CD4-positive, alpha-beta T cell (primary cell): Measurements from ENCODE around the gene MAP4. TPM values are rescaled to one million over a fixed set of nuclear protein-coding genes. Genes with fewer than 3 reads are reported as not detected.

ENCODE experiments used
- ATAC-seq: fragments of 200-7000 bp; cut with Tn5 transposase; one replicate; pipeline ENCODE4 v1.10.0; 2022; ENCODE audit warnings: mild to moderate bottlenecking; ENCODE audit not compliant: poor library complexity
- CTCF ChIA-PET: fragments of 350-600 bp; sonication (Branson Sonifier 250); formaldehyde crosslinking; loops from one replicate; lab custom pipeline; 2021; ENCODE audit warnings: antibody characterized with exemption, inconsistent platforms; lab: Charles Lee
- POLR2A ChIA-PET: fragments of 350-600 bp; sonication (Branson Sonifier 250); formaldehyde crosslinking; loops from one replicate; lab custom pipeline; 2021; ENCODE audit warnings: antibody characterized with exemption, inconsistent platforms; lab: Charles Lee
- DNase-seq, 14 experiments: peaks; one replicate each; pipeline ENCODE4 v3.0.0-alpha.2; 2013 to 2020; ENCODE audit warnings: mixed read lengths in 2 of 14
- H3K27ac ChIP-seq, 2 donors: one replicate each; pipeline versions ENCODE4 v1.5.1 to v1.7.0; 2013; ENCODE audit warnings: low read length in 2 of 2, low read depth in 1 of 2, mild to moderate bottlenecking in 1 of 2
- H3K27me3 ChIP-seq, 2 experiments: 1 replicate in 1 of 2; 2 replicates in 1 of 2; pipeline versions ENCODE4 v1.6.1 to v1.7.0; 2013; ENCODE audit warnings: low read length in 2 of 2, control low read depth in 1 of 2, mild to moderate bottlenecking in 1 of 2, moderate library complexity in 1 of 2; ENCODE audit not compliant: insufficient read depth in 2 of 2, control insufficient read depth in 1 of 2
- H3K36me3 ChIP-seq: one replicate; pipeline ENCODE4 v1.6.1; 2013; ENCODE audit warnings: low read length, control low read depth; ENCODE audit not compliant: insufficient read depth
- H3K4me1 ChIP-seq: one replicate; pipeline ENCODE4 v1.6.1; 2013; ENCODE audit warnings: low read length, control low read depth; ENCODE audit not compliant: insufficient read depth
- H3K4me3 ChIP-seq: one replicate; pipeline ENCODE4 v1.5.1; 2013; ENCODE audit warnings: mild to moderate bottlenecking, low read length, moderate library complexity
- H3K9me3 ChIP-seq, 2 experiments: 1 replicate in 1 of 2; 2 replicates in 1 of 2; pipeline versions ENCODE4 v1.6.1 to v1.7.0; 2013; ENCODE audit warnings: low read length in 2 of 2, mild to moderate bottlenecking in 2 of 2, control low read depth in 1 of 2, moderate library complexity in 1 of 2; ENCODE audit not compliant: control insufficient read depth in 1 of 2, insufficient read depth in 1 of 2
- H3K27ac Mint-ChIP-seq: one replicate; pipeline ENCODE4 v1.8.0; 2020; ENCODE audit warnings: mixed read lengths
- H3K27me3 Mint-ChIP-seq: one replicate; pipeline ENCODE4 v1.8.0; 2021; ENCODE audit warnings: mixed read lengths
- H3K36me3 Mint-ChIP-seq: one replicate; pipeline ENCODE4 v1.8.0; 2021; ENCODE audit warnings: low read depth, mixed read lengths
- H3K4me1 Mint-ChIP-seq: one replicate; pipeline ENCODE4 v1.8.0; 2021; ENCODE audit warnings: low read depth, mixed read lengths
- H3K4me3 Mint-ChIP-seq: one replicate; pipeline ENCODE4 v1.8.0; 2020; ENCODE audit warnings: mild to moderate bottlenecking, mixed read lengths
- H3K9me3 Mint-ChIP-seq: one replicate; pipeline ENCODE4 v1.8.0; 2020; ENCODE audit warnings: mixed read lengths
- CTCF ChIP-seq: fragments of 200-600 bp; IDR thresholded peaks from one replicate; pipeline ENCODE4 v1.8.0; 2022; ENCODE audit warnings: antibody characterized with exemption, mild to moderate bottlenecking
- intact Hi-C, 2 experiments: fragments of 100-400 bp; cut with DNase I in 1 of 2; cut with micrococcal nuclease in 1 of 2; formaldehyde crosslinking; loops; one replicate each; pipeline versions ENCODE4 v1.15.1 to v1.9.0; 2023 to 2025; cut with DNase I, micrococcal nuclease
- total RNA-seq, 174 experiments: library from RNA in 2 of 174; stranded (reverse) in 2 of 174; gene quantifications; one replicate each; pipeline ENCODE4 v1.2.3 and lab custom pipeline; 2021 to 2026

The MAP4 gene
- total RNA-seq, 2 experiments from 2014 or later, result 42.2 to 42.6 TPM

- H3K4me1 ChIP-seq, result no peaks in the 10 kb centered on the region
- Mint-ChIP-seq H3K9me3 (no peaks in the 10 kb centered on the region), H3K36me3 (peaks cover 89% of the 10 kb centered on the region), H3K4me3 (no peak overlapping the region), H3K27ac (no peak overlapping the region), H3K4me1 (no peaks in the 10 kb centered on the region), H3K27me3 (no peaks in the 10 kb centered on the region)
- ChIA-PET CTCF (no interaction called here), POLR2A (no interaction called here)
- TF ChIP-seq CTCF, result no peak
- no peak overlapping the region for H3K4me3 ChIP-seq
- ATAC-seq, result no peak
- H3K27ac ChIP-seq, result no peak overlapping the region
- intact Hi-C loops, result no loop called here
- peaks cover 94% of the 10 kb centered on the region for H3K36me3 ChIP-seq
- DNase-seq, result no peak
- no peaks in the 10 kb centered on the region for H3K9me3 ChIP-seq
- H3K27me3 ChIP-seq, result no peaks in the 10 kb centered on the region
Observed at GRCh38 chr3:47846186-47846879, 169.9 kb downstream of the MAP4 start.

GRCh38 chr3:47841786-47842349 is 174.3 kb downstream of the MAP4 start:
- no peak for TF ChIP-seq CTCF
- CTCF ChIA-PET, result interaction anchor here (1.3 kb wide), 1 partner anchor 17 kb away, joined by 3 read pairs; no protein-coding TSS in a partner anchor
- no peak for ATAC-seq

GRCh38 chr3:47838503-47838902 is 177.7 kb downstream of the MAP4 start:
- Mint-ChIP-seq H3K9me3 (no peaks in the 10 kb centered on the region), H3K27me3 (no peaks in the 10 kb centered on the region), H3K27ac (no peak overlapping the region), H3K4me3 (no peak overlapping the region), H3K36me3 (peaks cover 77% of the 10 kb centered on the region), H3K4me1 (peaks cover 4% of the 10 kb centered on the region)
- DNase-seq, result no peak
- Histone ChIP-seq H3K36me3 (peaks cover 76% of the 10 kb centered on the region), H3K4me1 (peaks cover 4% of the 10 kb centered on the region), H3K9me3 (no peaks in the 10 kb centered on the region), H3K27me3 (no peaks in the 10 kb centered on the region), H3K4me3 (no peak overlapping the region), H3K27ac (no peak overlapping the region)
- no peak for ATAC-seq
- POLR2A ChIA-PET, result no interaction called here
- intact Hi-C loops, result loop anchor here in 1 of 2 experiments (2.0 kb wide), 1 partner anchor 152 kb away; no protein-coding TSS in a partner anchor
- no peak for TF ChIP-seq CTCF
- CTCF ChIA-PET, result interaction anchor here (1.5 kb wide), 1 partner anchor 151 kb away, joined by 15 read pairs; no protein-coding TSS in a partner anchor

More at GRCh38 chr3:47841786-47842349, 174.3 kb downstream of the MAP4 start:
- no peak overlapping the region for H3K4me3 ChIP-seq
- H3K27me3 ChIP-seq, result no peaks in the 10 kb centered on the region
- no peak overlapping the region for H3K4me3 Mint-ChIP-seq
- no peaks in the 10 kb centered on the region for H3K27me3 Mint-ChIP-seq
- no peak overlapping the region for H3K27ac ChIP-seq
- H3K4me1 ChIP-seq, result peaks cover 4% of the 10 kb centered on the region
- POLR2A ChIA-PET, result no interaction called here
- no peak overlapping the region for H3K27ac Mint-ChIP-seq
- intact Hi-C loops, result no loop called here
- H3K36me3 ChIP-seq, result peaks cover 87% of the 10 kb centered on the region
- no peak for DNase-seq
- H3K9me3 ChIP-seq, result no peaks in the 10 kb centered on the region
- no peaks in the 10 kb centered on the region for H3K9me3 Mint-ChIP-seq
- peaks cover 4% of the 10 kb centered on the region for H3K4me1 Mint-ChIP-seq
- H3K36me3 Mint-ChIP-seq, result peaks cover 80% of the 10 kb centered on the region
